Rectal smooth muscle tissue (tissue), 1 donor: Measurements from ENCODE around the gene TNP2.

Experiments used
- H3K27ac ChIP-seq: one replicate; pipeline ENCODE4 v1.7.0; 2013; ENCODE audit warnings: low read depth, low read length, inconsistent platforms
- H3K27me3 ChIP-seq: one replicate; pipeline ENCODE4 v1.7.0; 2013; ENCODE audit warnings: low read length; ENCODE audit not compliant: control insufficient read depth, insufficient read depth
- H3K36me3 ChIP-seq: one replicate; pipeline ENCODE4 v1.7.0; 2013; ENCODE audit warnings: low read length; ENCODE audit not compliant: control insufficient read depth, insufficient read depth
- H3K4me1 ChIP-seq: one replicate; pipeline ENCODE4 v1.7.0; 2013; ENCODE audit warnings: low read length; ENCODE audit not compliant: control insufficient read depth, insufficient read depth
- H3K4me3 ChIP-seq: one replicate; pipeline ENCODE4 v1.7.0; 2013; ENCODE audit warnings: low read length
- H3K9ac ChIP-seq: one replicate; pipeline ENCODE4 v1.7.0; 2013; ENCODE audit warnings: low read length

The TNP2 gene

DNA sequence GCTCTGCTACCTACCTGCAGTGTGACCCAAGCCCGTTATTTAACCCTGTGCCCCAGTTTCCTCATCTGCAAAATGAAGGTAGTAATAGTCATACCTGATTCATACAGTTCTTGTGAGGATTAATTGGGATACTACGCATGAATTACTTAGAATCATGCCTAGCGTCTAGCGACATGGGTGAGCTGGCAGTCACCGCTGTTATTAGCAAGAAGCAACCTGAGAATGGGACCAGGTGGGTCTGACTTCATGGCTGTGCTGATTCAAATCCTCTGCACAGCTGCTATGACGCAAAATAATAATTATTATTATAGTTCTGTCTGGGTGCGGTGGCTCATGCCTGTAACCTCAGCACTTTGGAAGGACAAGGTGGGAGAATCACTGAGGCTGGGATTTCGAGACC, 21.0 kb downstream of the TNP2 start:
- Histone ChIP-seq H3K4me1 (no peaks in the 10 kb centered on the region), H3K27me3 (no peaks in the 10 kb centered on the region), H3K9ac (no peak overlapping the region), H3K27ac (no peak overlapping the region), H3K4me3 (no peak overlapping the region), H3K36me3 (no peaks in the 10 kb centered on the region)

- Histone ChIP-seq H3K27ac (no peak overlapping the region), H3K36me3 (no peaks in the 10 kb centered on the region), H3K4me1 (no peaks in the 10 kb centered on the region), H3K27me3 (no peaks in the 10 kb centered on the region), H3K4me3 (no peak overlapping the region), H3K9ac (no peak overlapping the region)
Observed at GRCh38 chr16:11245988-11246387, 23.1 kb downstream of the TNP2 start.

- Histone ChIP-seq H3K9ac (no peak overlapping the region), H3K27ac (no peak overlapping the region), H3K4me1 (no peaks in the 10 kb centered on the region), H3K36me3 (no peaks in the 10 kb centered on the region), H3K27me3 (no peaks in the 10 kb centered on the region), H3K4me3 (no peak overlapping the region)
Observed at GRCh38 chr16:11245222-11245737, 23.8 kb downstream of the TNP2 start.

DNA sequence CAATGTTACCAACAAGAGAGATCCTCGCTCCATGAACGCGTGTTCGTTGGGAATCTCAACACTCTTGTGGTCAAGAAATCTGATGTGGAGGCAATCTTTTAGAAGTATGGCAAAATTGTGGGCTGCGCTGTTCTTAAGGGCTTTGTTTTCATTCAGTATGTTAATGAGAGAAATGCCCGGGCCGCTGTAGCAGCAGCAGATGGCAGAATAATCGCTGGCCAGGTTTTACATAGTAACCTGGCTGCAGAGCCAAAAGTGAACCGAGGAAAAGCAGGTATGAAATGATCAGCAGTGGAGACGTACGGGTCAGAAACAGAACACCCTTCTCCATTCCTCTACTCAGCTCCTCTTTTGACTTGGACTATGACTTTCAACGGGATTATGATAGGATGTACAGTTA, 26.5 kb downstream of the TNP2 start:
- H3K4me3 ChIP-seq = no peak overlapping the region
- H3K9ac ChIP-seq = no peak overlapping the region
- no peaks in the 10 kb centered on the region for H3K4me1 ChIP-seq
- H3K36me3 ChIP-seq = no peaks in the 10 kb centered on the region
- H3K27me3 ChIP-seq = no peaks in the 10 kb centered on the region
- H3K27ac ChIP-seq = no peak overlapping the region

DNA sequence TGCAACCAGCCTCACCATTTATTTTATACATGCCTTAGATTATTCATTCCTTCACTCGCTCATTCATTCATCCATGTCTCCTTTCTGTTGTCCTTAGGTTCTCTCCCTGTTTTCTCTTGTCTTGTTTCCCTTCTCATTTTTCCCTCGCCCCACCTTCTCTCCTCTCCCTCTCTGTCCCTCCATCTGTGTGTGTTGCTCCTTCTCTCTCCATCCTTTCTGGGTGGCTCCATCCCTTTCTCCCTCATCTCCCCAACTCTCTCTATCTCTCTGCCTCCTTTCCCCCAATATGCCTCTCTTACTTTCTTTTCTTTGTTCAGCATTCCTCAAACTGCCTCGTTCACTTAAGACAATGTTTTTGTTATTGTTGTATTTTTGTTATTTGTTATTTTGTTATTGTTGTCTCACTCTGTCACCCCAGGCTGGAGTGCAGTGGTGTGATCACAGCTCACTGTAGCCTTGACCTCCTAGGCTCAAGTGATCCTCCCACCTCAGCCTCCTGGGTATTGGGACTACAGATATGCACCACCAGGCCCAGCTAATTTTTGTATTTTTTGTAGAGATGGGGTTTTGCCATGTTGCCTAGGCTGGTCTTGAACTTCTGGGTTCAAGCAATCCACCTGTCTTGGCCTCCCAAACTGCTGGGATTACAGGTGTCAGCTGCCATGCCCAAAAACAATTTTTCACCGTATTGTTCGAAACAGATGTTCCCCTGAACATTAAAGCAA, 27.5 kb downstream of the TNP2 start:
- H3K4me3 ChIP-seq = no peak overlapping the region
- no peaks in the 10 kb centered on the region for H3K27me3 ChIP-seq
- no peak overlapping the region for H3K27ac ChIP-seq
- H3K9ac ChIP-seq = no peak overlapping the region
- H3K4me1 ChIP-seq = no peaks in the 10 kb centered on the region
- H3K36me3 ChIP-seq = no peaks in the 10 kb centered on the region

DNA sequence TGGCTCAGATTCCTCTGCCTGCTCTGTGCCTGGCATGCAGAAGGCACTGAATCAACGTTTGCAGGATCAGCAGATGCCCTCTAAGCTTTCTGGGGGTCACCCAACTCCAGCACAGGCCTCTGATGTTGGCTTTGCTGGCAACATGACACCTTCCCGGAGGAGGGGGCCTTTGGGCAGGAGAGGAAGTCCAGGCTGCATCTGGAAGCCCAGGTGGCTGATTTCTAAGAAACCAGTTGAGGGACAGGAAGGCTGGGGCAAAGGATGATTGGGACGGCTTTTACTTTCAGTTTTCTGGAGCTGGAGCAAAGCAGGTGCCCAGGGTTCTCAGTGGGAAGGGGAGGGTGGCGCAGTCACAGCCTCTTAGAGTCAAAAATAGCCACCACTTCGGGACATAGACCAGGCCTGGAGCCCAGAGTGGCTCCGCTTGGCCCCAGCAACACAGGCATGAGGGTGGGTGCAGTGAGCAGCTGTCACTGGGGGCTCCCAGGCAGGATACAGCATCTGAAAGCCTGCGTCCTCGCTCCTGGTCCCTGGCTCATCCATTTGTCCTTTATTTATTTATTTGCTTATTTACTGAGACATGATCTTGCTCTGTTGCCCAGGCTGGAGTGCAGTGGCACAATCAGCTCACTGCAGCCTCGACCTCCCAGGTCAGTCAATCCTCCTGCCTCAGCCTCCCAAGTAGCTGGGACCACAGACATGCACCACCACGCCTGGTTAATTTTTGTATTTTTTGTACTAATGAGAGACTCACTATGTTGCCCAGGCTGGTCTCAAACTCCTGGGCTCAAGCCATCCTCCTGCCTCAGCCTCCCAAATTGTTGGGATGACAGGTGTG, 28.3 kb downstream of the TNP2 start:
- no peak overlapping the region for H3K27ac ChIP-seq
- no peaks in the 10 kb centered on the region for H3K36me3 ChIP-seq
- no peaks in the 10 kb centered on the region for H3K27me3 ChIP-seq
- no peak overlapping the region for H3K4me3 ChIP-seq
- no peak overlapping the region for H3K9ac ChIP-seq
- no peaks in the 10 kb centered on the region for H3K4me1 ChIP-seq

GRCh38 chr16:11239644-11240632, 29.2 kb downstream of the TNP2 start:
- Histone ChIP-seq H3K4me3 (no peak overlapping the region), H3K27me3 (no peaks in the 10 kb centered on the region), H3K4me1 (no peaks in the 10 kb centered on the region), H3K36me3 (no peaks in the 10 kb centered on the region), H3K9ac (no peak overlapping the region), H3K27ac (no peak overlapping the region)

GRCh38 chr16:11238272-11239202, 30.6 kb downstream of the TNP2 start:
- Histone ChIP-seq H3K9ac (no peak overlapping the region), H3K4me3 (no peak overlapping the region), H3K36me3 (no peaks in the 10 kb centered on the region), H3K27me3 (no peaks in the 10 kb centered on the region), H3K4me1 (no peaks in the 10 kb centered on the region), H3K27ac (no peak overlapping the region)

GRCh38 chr16:11236461-11237254, 32.5 kb downstream of the TNP2 start:
- Histone ChIP-seq H3K9ac (no peak overlapping the region), H3K27me3 (no peaks in the 10 kb centered on the region), H3K4me1 (no peaks in the 10 kb centered on the region), H3K36me3 (no peaks in the 10 kb centered on the region), H3K27ac (no peak overlapping the region), H3K4me3 (no peak overlapping the region)

- Histone ChIP-seq H3K27ac (no peak overlapping the region), H3K4me1 (no peaks in the 10 kb centered on the region)
Observed at GRCh38 chr16:11235703-11235991, 33.5 kb downstream of the TNP2 start.

More at GRCh38 chr16:11235703-11235991, 33.5 kb downstream of the TNP2 start:
- no peak overlapping the region for H3K4me3 ChIP-seq
- H3K9ac ChIP-seq = no peak overlapping the region
- no peaks in the 10 kb centered on the region for H3K27me3 ChIP-seq
- H3K36me3 ChIP-seq = no peaks in the 10 kb centered on the region
